ENCODE data around the gene BCL2L12. TPM values are rescaled to one million over a fixed set of nuclear protein-coding genes. Genes with fewer than 3 reads are reported as not detected.

The BCL2L12 gene
- total and polyA plus RNA-seq, 2 of the 13 experiments (the other 11 are each of a cell fraction or from before 2014, with no cell fraction given) = 26.8 to 40.8 TPM

DNA sequence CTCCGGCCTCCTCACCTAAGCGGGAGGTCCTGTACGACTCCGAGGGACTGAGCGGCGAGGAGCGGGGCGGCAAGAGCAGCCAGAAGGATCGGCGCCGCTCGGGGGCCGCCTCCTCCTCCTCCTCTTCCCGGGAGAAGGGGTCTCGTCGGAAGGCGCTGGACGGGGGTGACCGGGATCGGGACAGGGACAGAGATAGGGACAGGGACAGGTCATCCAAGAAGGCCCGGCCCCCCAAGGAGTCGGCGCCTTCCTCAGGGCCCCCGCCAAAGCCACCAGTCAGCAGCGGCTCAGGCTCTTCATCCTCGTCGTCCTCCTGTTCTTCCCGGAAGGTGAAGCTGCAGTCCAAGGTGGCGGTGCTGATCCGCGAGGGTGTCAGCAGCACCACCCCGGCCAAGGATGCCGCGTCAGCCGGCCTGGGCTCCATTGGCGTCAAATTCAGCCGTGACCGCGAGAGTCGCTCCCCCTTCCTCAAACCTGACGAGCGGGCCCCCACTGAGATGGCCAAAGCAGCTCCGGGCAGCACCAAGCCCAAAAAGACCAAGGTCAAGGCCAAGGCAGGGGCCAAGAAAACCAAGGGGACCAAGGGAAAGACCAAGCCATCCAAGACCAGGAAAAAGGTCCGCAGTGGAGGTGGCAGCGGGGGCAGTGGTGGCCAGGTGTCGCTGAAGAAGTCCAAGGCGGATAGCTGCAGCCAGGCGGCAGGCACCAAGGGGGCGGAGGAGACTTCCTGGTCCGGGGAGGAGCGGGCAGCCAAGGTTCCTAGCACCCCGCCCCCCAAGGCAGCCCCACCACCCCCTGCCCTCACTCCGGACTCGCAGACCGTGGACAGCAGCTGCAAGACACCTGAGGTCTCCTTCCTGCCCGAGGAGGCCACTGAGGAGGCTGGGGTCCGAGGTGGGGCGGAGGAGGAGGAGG, 12.9 kb upstream of the BCL2L12 start:
- Histone ChIP-seq H3K4me2 (ENCODE audit: low read depth, low read length) (no peak overlapping the region), H3K36me3 (replicated peaks in 1 of 2; ENCODE audit: control insufficient read depth in 1 of 2, insufficient read depth in 2 of 2, low read length in 2 of 2) (peaks cover 29 to 52% of the 10 kb centered on the region in 2 experiments; a peak in 4 of 5 replicates), H3K9me3 (ENCODE audit: low read length) (no peaks in the 10 kb centered on the region), H3K27ac (ENCODE audit: extremely low read length, insufficient read depth, low read length) (no peak overlapping the region), H3K27me3 (ENCODE audit: control insufficient read depth in 1 of 2, insufficient read depth in 2 of 2, low read length in 2 of 2) (no peaks in the 10 kb centered on the region), H3K79me2 (ENCODE audit: insufficient read depth, low read length) (no peaks in the 10 kb centered on the region), H3K9ac (ENCODE audit: insufficient read depth, low read depth, low read length) (no peak overlapping the region), H3K4me1 (ENCODE audit: insufficient read depth, low read length) (peaks cover 15% of the 10 kb centered on the region), H2AFZ (ENCODE audit: low read length) (no peak overlapping the region), H3K4me3 (replicated peaks in 1 of 3; ENCODE audit: insufficient read depth in 1 of 3, low read depth in 2 of 3, low read length in 3 of 3) (no peak overlapping the region), H4K20me1 (ENCODE audit: insufficient read depth, low read length) (no peaks in the 10 kb centered on the region)
- no peak for DNase-seq (ENCODE audit: low spot score)
- 98% methylated on average over 42 of the region's 58 CpGs for WGBS (ENCODE audit: low lambda C conversion rate)
- TF ChIP-seq SPEN (CRISPR knock-in tag; IDR thresholded peaks at IDR 0.05; ENCODE audit: low read depth) (no peak), GATAD2A (CRISPR knock-in tag; IDR thresholded peaks at IDR 0.05) (no peak), ZNF768 (CRISPR knock-in tag; IDR thresholded peaks at IDR 0.05) (no peak), RBFOX2 (IDR thresholded peaks at IDR 0.05; ENCODE audit: low read depth, low read length) (peak; percentile 39; the same call in 1 of the 2 replicates), ZNF761 (CRISPR knock-in tag; conservative IDR thresholded peaks at IDR 0.05) (no peak), GTF3A (CRISPR knock-in tag; conservative IDR thresholded peaks at IDR 0.05) (no peak), CEBPG (CRISPR knock-in tag; IDR thresholded peaks at IDR 0.05) (no peak), AGO2 (optimal IDR thresholded peaks at IDR 0.05; ENCODE audit: low read depth, low read length) (peak; percentile 75), SATB2 (CRISPR knock-in tag; IDR thresholded peaks at IDR 0.05) (no peak), TOPORS (CRISPR knock-in tag; IDR thresholded peaks at IDR 0.05) (no peak), DR1 (CRISPR knock-in tag; IDR thresholded peaks at IDR 0.05) (no peak)
- TF ChIP-seq, protein P1, sequence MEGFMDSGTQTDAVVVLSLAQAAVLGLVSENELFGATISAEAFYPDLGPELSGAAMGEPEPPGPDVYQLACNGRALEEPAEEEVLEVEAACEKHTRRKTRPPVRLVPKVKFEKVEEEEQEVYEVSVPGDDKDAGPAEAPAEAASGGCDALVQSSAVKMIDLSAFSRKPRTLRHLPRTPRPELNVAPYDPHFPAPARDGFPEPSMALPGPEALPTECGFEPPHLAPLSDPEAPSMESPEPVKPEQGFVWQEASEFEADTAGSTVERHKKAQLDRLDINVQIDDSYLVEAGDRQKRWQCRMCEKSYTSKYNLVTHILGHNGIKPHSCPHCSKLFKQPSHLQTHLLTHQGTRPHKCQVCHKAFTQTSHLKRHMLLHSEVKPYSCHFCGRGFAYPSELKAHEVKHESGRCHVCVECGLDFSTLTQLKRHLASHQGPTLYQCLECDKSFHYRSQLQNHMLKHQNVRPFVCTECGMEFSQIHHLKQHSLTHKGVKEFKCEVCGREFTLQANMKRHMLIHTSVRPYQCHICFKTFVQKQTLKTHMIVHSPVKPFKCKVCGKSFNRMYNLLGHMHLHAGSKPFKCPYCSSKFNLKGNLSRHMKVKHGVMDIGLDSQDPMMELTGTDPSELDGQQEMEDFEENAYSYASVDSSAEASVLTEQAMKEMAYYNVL (CRISPR knock-in tag; IDR thresholded peaks at IDR 0.05; ENCODE audit: borderline replicate concordance) = no peak
- TF ChIP-seq, protein P2, sequence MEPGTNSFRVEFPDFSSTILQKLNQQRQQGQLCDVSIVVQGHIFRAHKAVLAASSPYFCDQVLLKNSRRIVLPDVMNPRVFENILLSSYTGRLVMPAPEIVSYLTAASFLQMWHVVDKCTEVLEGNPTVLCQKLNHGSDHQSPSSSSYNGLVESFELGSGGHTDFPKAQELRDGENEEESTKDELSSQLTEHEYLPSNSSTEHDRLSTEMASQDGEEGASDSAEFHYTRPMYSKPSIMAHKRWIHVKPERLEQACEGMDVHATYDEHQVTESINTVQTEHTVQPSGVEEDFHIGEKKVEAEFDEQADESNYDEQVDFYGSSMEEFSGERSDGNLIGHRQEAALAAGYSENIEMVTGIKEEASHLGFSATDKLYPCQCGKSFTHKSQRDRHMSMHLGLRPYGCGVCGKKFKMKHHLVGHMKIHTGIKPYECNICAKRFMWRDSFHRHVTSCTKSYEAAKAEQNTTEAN (CRISPR knock-in tag; conservative IDR thresholded peaks at IDR 0.05) = no peak
- TF ChIP-seq, protein P3, sequence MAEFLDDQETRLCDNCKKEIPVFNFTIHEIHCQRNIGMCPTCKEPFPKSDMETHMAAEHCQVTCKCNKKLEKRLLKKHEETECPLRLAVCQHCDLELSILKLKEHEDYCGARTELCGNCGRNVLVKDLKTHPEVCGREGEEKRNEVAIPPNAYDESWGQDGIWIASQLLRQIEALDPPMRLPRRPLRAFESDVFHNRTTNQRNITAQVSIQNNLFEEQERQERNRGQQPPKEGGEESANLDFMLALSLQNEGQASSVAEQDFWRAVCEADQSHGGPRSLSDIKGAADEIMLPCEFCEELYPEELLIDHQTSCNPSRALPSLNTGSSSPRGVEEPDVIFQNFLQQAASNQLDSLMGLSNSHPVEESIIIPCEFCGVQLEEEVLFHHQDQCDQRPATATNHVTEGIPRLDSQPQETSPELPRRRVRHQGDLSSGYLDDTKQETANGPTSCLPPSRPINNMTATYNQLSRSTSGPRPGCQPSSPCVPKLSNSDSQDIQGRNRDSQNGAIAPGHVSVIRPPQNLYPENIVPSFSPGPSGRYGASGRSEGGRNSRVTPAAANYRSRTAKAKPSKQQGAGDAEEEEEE (CRISPR knock-in tag; IDR thresholded peaks at IDR 0.05; ENCODE audit: borderline replicate concordance) = no peak
- TF ChIP-seq, protein P4, sequence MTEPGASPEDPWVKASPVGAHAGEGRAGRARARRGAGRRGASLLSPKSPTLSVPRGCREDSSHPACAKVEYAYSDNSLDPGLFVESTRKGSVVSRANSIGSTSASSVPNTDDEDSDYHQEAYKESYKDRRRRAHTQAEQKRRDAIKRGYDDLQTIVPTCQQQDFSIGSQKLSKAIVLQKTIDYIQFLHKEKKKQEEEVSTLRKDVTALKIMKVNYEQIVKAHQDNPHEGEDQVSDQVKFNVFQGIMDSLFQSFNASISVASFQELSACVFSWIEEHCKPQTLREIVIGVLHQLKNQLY (CRISPR knock-in tag; IDR thresholded peaks at IDR 0.05) = no peak
- no peak for ATAC-seq
- ChIA-PET POLR2A (interaction anchor here (1.0 to 1.7 kb wide), 2 partner anchors 11 kb away, joined by 3 to 7 read pairs; partner anchors contain the start of gene SCAF1), CTCF (ENCODE audit: low intra/inter-chr PET ratio, low total read pairs) (no interaction called here)
- intact Hi-C loops (cut with micrococcal nuclease; ENCODE audit: unreplicated experiment) (no loop called here), in situ Hi-C loops (cut with HindIII; ENCODE audit: extremely low pct_ligation_motif_present, low pct_unique_long_range_greater_than_20kb) (no loop called here)
- BruUV-seq (replicated peaks) = no TSS peak
- no peak for FAIRE-seq

Data from HepG2 (cell line).